Stimulated activated CD8-positive, alpha-beta memory T cell treated with anti-CD3 and anti-CD28 coated beads, Interleukin-2, amount 100 ng/mL, for 1 hour (primary cell): Measurements from ENCODE around the gene CHIC2.

Experiments
- DNase-seq, 2 donors: peaks; one replicate each; pipeline ENCODE4 v3.0.0-alpha.2; 2020; ENCODE audit warnings: low read depth in 2 of 2

CHIC2 gene

DNA sequence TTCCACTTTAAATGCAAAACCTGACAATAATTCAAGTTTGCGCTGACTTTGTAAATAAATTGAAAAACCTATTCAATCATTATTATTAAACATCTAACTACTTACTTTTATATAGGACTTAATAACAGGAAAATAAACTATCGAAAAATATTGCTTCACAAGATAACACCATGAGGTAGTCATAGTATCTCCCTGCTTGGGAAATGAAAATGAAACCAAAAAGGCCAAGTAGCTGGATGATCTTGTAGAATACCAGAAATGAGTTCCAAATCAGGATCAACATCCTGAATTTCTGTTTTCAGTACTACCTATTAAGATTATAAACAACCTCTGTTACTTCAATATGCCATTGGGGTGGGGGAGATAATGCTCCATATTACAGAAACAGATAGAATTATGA is 58.9 kb downstream of the CHIC2 start:
- DNase-seq = no peak

DNA sequence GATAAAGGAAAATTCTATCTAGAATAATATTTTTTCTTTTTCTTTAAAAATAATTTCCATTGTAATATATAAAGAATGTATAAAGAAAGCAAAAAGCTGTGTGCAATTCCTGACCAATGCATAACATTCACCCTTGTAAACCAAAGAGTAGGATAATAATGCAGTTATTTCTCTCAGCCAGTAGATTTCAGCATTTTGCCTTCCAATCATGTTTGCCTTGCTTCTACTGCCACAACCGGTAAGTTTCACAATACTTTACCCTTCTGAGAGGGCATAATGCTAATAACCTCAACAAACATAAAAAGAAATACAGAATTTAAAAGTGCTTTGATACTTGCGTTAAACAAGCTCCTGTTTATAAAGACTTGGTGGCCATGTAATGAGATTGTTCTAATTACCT is 59.9 kb downstream of the CHIC2 start:
- no peak for DNase-seq

DNA sequence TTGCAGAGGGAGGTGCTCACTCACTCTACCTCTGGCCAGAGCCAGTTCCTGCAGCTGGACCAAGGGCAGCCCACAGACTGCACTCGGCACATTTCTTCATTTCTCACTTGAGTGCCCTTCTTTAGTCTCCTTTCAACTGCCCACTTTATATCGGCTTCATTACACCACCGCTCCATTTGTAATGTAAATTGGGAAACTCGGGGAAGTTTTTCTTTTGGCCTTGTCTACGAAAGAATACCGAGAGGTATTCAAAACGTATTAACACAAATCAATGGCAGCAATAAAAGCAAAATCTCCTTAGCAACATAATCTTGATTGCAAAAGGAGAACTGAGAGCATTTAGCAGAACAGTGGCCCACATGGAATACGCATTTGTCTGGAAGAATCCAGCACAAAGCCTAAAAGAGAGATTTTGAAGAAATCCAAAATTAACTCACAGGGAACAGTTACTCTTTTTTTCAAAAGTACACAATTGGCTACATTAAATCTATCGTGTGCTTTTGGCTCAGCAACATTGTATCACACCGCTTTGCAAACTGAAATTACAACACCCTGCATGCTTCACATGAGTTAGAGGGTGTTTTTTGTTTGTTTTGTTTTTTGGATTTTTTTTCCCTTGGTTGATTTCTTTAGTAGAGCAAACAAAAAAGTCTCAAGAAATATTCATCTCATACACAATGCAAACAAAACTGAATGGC is 62.6 kb downstream of the CHIC2 start:
- DNase-seq = no peak

- no peak for DNase-seq
Measured at GRCh38 chr4:53997898-53998297, 66.5 kb downstream of the CHIC2 start.

GRCh38 chr4:53994382-53995102 is 69.9 kb downstream of the CHIC2 start:
- no peak for DNase-seq

- no peak for DNase-seq
Measured at GRCh38 chr4:53992785-53993184, 71.6 kb downstream of the CHIC2 start.

GRCh38 chr4:53991821-53992220 is 72.6 kb downstream of the CHIC2 start:
- DNase-seq = no peak

- no peak for DNase-seq
Measured at GRCh38 chr4:53990641-53991040, 73.8 kb downstream of the CHIC2 start.

GRCh38 chr4:53987761-53988171 is 76.6 kb downstream of the CHIC2 start:
- no peak for DNase-seq

- DNase-seq = no peak
Measured at GRCh38 chr4:53986062-53986461, 78.3 kb downstream of the CHIC2 start.

DNA sequence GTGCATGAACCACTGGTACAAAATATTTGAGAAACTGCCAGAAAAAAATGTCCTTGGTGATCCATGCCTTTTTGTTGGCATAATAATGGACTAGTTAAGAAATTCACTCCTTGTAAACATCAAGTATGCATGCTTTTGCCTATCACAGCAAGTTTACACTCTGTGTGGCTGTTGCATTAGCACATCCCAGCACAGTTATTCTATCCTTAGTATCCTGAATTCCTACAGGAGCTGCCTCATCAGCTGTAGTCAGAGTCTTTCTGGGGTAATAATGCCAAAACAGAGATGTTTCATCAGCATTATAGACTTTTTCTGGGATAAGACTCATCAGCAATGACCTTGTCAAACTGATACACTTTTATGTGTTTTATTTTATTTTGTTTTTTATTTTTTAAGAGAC is 82.8 kb downstream of the CHIC2 start:
- DNase-seq = no peak

- no peak for DNase-seq
Measured at GRCh38 chr4:53981066-53981465, 83.3 kb downstream of the CHIC2 start.

GRCh38 chr4:53974561-53974960 is 89.8 kb downstream of the CHIC2 start:
- no peak for DNase-seq

DNA sequence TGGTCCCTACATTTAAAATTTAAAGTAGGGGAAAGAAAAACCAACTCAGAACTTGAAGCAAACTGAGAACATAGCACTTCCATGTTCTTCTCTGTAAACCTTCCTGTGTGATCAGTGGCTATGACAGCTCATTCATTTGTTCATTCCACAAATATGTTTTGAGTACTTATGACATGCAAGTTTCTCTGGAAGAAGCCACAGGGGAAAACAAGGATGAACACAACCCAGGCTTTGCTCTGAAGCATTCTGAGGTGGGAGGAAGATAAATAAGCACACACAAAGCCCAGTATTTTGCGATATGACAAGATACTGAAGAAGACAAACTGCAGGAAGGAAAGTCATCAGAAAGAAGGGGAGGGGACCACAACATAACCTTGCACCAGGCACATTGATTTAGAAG is 96.4 kb downstream of the CHIC2 start:
- no peak for DNase-seq

DNA sequence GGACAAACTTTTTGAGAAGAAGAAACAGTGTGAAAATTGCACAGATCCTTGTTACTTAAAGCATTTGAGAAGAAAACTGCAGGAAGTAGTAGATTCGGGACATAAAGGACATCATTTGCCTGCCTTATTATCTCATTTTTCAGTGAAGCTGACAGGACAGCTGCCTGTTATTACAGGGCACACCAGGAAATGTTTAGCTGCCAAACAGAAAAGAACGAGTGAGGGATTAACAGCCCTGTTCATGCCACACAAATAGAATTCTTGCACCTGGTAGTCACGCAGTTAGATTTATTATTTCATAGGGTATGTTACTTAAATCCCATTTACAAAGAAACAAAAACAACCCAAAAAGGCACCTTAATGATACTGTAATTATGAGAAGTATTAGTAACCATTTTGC is 100.6 kb downstream of the CHIC2 start:
- no peak for DNase-seq

DNA sequence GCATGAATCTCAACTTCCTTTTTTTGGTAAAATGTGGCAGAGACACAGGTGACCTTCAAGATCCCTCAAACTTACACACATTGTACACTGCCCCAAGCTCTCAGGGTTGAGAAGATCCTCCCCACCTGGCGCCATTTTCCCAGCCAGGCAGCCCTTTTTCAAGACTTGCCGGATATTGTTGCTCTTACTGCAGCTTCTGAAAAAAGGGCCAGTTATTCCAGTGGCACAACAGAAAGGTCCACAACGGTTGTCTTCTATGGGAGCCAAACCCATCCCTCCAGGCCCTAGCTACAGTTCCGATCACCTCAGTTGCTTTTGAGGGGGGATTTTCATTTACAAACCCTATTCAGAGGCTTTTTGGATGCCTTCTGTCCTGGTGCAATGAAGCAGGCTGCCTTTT is 101.1 kb downstream of the CHIC2 start:
- no peak for DNase-seq

GRCh38 chr4:53962516-53963225 is 101.7 kb downstream of the CHIC2 start:
- no peak for DNase-seq

DNA sequence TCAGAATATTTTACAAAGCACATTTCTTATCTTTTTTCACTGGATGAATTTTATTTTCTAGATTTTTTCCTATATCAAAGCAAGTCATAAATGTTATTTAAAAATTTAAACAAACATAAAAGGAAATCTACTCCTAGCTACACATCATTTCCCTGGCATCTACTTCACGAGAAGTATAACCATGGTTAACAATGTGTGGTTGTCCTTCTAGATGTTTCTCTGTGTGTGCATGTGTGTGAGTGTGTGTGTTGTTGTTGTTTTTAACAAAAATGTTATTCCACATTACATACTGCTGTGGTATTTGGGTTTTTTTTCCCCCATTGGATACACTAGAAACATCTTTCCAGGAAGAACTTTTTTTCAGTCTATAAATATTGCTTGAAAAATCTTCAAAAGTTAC is 103.1 kb downstream of the CHIC2 start:
- no peak for DNase-seq

DNA sequence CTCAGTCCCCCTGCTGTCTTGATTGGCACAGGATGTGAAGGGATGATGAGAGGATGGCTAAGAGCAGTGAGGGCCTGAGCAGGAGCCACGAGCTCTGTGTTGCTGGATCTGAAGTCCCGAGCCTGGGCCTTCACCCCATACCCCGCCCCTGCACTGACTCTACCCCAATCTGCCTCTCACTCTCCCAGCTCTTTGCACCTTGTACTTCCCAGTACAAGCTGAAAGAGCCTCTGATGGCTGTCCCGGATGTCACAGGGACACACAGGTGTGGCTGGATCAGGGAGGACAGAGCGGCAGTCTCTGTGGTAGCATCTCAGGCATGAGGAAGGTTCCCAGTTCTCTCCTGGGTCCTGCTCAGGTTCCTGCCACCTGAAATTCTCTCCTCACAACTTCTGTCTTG is 103.6 kb downstream of the CHIC2 start:
- DNase-seq = no peak
